Activated T-cell treated with anti-CD3 and anti-CD28 coated beads, Interleukin-2, amount 50 U/mL, for 48 hours (primary cell): Measurements from ENCODE around the gene PRELID2.
"Not testable (repeated sequence)": the region's sequence is repeated elsewhere in the genome, so short reads cannot be mapped to it uniquely, and the experiment has no call there.

Experiments used
- DNase-seq, 2 experiments: peaks; one replicate each; pipeline ENCODE4 v3.0.0-alpha.2; 2020

The PRELID2 gene

DNA sequence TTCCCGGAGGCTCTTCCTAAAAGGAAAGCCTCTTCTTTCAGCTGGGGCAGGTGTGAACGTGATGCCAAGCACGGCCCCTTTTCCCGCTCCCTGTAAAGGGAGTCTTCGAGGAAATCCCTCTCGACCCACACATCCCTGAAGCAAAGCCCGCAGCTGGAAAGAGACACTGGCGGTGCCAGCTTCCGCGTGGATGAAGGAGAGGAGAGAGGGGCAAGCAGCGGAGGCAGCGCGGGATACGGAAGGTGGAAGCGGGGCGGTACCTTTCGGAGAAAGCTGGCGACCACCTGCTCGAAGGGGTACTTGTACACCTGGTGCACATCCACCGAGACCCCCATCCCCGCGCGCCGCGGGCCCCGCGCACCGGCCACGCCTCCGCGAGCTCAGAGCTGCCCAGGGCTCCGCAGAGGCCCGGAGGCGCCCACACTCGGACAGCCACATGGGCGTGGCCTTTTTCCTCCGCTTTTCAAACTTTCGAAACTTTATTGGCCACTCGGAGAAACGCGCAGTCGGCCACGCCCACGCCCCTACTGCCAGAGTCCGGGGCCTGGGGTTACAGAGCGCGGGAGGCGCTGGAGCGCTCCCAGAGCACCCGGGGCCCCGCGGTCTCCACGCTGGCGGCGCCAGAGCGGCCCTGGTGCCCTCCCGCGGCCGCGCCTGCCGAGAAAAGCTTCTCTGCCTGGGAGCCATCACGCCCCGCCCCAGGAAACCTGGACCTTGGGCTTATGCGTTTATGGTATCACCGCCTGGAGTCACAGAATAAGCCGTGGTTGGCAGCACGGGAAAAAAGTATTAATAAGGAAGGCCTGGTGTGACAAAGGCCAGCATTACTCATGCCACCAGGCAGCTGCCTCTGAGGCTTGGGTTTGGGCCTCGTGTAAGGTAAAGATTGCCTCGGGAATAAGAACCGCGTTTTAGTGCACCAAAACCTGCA, at the start of gene PRELID2:
TSS of gene PRELID2 (minus strand) at position 426 of the 931 bp plus-strand sequence. CDS start at position 335, 91 bp downstream.
- peak; percentile 72 to 78 for DNase-seq

DNA sequence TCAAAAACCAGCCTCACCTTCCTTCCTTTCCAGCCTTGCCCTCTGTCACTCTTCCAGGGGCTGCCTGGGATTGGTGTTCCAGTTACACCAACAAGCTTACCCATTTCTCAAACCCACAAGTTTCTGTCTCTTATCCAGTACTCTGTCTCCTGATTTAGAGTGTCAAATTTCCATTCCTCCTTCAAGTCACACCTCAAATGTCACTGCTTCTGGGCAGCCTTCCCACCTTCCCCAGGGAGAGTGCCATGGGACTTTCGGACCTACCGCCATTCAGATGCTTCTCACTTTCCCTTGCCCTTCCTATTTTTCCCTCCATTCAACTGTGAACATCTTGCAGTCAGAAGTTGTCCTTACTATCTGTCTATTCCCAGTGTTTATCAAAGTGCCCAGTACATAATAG, 39.6 kb upstream of the PRELID2 start:
- no peak for DNase-seq

DNA sequence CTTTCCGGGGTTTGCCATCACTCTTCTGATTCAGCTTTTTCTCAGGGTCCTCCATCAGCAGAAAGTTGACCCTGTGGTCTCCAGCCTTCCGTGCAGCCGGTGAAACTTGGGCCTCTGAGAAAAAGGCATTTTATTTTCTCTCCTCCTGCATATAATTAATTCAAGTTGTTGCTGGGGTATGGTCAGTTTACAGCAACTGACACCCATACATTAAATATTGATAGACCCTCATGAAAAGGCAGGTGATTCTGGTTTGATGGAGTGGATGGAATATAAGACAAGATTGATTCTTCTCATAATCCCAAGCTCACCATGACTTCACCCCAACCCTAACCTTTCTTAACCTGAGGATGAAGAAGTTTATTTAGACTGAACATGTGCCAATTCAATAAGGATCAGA, 37.8 kb upstream of the PRELID2 start, which contains the start of gene GRXCR2:
TSS of gene GRXCR2 (minus strand) at position 101 of the 400 bp plus-strand sequence. CDS start at position 55, 46 bp downstream.
- DNase-seq: no peak

DNA sequence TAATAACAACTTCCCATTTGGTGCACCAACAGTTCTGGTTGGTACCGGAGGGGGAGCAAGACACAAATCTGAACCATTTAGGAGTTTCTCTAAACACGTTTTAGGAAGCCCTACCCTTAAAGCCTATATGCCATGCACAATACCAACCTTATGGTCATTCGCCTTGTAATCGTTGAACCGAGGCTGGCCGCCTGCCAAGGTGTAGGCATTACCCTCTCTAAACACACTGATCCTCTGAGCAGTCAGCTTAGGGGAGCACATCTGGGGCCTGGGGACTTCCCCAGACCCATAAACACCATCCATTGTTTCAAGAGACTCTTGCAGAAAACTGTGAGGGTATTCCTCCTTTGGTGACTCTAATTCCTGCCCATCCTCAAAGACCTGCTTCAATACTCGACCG, 37.3 kb upstream of the PRELID2 start:
- DNase-seq: no peak

DNA sequence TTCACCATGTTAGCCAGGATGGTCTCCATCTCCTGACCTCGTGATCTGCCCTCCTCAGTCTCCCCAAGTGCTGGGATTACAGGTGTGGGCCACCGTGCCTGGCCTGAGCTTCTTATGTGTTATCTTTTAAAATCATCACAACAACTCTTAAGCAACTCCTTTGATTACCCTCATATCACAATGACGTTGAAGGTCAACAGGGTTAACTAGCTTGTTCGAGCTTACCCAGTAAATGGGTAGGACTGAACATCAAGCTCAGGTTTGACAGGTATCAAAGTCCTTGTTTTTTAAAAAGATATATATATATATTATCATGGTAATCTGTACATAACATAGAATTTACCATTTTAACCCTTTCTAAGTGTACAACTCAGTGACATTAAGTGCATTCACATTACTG, 34.6 kb upstream of the PRELID2 start:
- no peak for DNase-seq

DNA sequence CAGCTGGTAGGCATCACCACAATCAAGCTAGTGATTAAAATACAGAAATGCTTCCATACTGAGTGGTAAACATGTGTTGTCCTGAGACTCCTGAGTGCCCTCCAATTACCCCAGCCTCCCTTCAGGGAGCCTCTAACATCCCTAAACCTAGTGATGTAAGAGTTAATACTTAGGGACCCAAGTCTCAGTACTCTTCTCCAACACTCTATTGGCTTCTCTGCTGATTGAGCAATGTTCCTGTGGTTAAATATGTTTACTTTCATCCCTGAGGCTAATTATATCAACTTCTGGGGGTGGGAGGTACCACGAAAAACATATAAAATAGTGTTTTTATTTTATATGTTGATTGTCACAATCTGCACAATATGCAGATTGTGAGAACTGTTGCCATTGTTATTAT, 32.7 kb upstream of the PRELID2 start:
- DNase-seq: no peak

DNA sequence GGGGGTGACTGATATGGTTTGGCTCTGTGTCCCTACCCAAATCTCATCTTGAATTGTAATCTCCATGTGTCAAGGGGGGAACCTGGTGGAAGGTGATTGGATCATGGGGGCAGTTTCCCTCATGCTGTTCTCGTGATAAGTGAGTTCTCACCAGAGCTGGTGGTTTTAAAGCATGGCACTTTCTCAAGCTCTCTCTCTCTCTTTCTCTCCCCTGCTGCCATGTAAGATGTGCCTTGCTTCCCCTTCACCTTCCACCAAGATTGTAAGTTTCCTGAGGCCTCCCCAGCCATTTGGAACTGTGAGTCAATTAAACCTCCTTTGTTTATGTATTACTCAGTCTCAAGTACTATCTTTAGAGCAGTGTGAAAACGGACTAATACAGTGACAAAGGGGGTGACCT, 29.3 kb upstream of the PRELID2 start:
- not testable (repeated sequence) for DNase-seq

DNA sequence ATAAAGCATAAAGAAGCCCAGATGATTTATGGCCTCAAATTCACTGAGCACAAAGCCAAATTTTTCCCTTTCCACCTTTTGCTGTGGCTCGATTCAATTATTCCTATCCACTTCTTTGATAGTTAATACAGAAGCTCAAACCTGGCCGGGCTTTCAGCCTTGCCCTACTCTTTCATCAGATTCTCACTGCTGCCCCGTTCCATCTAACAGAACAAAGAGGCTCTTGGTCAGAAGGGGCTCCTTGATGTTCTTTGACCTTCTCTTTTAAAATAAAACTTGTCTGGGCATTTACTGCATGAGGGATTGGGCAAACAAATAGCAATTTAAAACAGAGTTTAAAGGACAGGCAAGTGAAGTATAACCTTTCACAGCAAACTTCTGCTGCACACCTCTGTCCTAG, 27.9 kb upstream of the PRELID2 start:
- no peak for DNase-seq

DNA sequence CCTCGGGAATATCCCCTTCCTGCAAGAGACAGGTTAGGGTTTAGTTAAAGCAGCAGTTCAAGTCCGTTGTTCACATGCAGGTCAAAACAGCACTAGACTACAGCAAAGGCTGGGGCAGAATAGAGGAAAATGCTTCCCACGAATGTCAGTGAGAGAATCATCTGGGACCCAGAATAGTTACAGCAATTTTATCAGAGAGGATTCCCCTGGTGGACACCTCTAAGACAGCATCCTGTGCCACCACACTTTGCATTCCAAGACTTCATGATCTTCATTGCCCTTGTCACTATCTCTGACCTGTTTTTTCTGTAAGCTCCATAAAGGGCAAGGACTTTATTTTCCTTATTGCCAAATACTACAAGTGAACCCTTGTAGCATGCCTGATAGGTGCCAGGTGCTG, 24.8 kb upstream of the PRELID2 start:
- no peak for DNase-seq

DNA sequence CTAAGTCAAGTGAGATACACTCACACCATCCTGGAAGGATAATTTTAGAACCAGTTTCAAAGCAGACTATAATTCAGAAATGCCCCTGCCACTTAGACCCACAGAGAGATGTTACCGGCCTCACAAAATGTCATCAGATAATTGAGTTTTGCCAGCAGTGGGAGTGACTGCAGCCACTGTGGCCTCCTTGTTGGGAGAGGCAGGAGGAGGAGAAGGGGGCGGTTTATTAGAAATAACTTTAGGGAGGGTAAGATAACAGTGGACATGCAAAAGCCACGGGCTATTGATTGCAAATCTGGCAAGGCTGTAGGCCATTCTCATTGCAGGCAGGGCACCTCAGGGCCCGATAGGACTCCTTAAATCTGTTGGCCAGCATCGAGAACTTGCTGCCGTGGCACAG, 24.3 kb upstream of the PRELID2 start:
- DNase-seq: no peak

DNA sequence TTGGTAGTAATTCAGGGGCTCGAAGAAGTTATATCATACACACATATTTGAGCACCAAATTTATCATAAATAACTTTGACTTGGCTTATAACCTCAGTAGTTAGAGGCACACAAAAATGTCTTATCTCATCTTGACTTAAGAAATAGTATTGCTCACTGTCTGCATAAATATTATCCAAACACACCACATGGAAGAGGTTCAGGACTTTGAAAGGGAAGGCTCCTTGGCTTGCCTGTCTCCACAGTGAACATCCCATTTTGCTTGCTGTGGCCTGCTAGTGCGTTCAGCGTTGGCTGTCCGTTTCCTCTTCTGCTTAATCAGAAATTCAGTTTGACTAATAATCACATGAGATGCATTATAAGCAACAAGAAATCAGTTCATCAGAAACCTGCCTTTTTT, 23.8 kb upstream of the PRELID2 start:
- no peak for DNase-seq

DNA sequence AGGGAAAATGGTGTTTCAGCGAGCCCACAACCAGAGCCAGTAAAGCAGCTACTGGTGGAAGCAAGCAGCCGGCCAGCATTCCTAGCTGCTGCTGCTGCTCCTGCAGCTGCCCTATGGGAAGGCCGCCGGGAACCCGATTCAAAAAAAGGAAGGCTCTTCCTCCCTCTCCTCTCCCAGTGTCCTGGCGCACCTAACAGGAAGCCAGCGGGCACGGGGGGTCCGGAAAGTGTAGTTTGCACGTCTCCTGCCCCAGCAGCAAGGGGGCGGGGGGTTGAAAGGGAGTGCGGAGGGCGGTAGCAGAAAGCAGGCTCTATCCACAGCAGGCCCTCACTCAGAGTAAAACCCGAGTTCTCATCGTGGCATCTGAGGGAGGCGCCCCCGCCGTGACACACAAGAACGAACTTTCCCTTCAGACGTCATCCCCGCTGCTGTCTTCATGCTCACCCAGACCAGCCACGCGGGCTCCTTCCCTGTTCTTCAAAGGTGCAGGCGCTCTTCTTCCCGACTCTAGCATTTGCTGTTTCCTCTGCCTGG, 21.2 kb upstream of the PRELID2 start:
- peak; percentile 43 to 53 for DNase-seq

DNA sequence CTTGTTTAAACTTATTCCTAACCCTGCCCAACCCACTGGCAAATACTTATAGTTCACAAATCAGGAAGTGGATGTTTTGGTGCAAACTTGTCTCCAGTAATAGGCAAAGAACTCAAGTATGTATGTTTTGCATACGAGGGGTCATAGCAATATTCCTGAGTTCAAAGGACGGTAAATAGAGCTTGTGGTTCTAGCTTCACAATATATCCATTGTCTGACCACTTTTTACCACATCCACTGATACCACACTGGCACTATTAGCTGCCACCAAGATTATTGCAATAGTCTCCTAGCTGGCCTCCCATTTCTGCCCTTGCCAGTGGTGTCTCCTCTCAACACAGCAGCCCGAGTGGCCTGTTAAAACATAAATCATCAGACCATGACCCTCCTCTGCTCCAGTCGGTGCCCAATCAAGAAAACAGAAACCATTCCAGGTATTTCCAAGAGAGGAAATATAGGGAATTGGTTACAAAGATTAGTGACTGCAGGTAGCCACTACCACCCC, 20.7 kb upstream of the PRELID2 start:
- DNase-seq: no peak

DNA sequence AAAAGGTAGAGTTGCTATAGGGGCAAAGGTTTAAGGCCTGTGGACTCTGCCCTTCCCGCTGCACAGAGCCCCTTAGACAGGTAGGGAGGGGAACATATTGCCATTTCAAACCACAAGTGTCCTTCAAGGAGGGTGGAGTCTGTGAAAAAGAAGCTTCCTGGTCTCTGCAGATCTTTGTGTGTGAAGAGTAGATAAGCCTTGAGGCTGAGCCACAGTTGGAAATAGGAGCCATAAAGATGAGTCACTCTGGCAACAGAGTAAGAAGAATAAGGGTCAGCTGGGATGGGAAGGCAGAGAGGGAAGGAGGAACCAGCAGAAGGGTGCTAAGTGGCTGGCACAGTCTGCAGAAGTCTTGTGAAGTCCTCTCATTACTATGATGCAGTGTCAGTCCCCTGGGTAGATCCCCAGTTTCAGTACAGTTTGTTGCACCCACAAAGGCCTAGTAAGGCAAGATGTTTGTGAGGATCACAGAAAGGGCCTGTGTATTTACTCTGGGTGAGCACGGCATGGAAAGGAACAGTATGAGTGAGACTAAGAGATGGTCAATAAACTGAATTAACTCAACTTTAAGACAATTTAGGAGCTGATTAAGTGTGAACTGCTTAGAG, 19.6 kb upstream of the PRELID2 start:
- DNase-seq: no peak

DNA sequence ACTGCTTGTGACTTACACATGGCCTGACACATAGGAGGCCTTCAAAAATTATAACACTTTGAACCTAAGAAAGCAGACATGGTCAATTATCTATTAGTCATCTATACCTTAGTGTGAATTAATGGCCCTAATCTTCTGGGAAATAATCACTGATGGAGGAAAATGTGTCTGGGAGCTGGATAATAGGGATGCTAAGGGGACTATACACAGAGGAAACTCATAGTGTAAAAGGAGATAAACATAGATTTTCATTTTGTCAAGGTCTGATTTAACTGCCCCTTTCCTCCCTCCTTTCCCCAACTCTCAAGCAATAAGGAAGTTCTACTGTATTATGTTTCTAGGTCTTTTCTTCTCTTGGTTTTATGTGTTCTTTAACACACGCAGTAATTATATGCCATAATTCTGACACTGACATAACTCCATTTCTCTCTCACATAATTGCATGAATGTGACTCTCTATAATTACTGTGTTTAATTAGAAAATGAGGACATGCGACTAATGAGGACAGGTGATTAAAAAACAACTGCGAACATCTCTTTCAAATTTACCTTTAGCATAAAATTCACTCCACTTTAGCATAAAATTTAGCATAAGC, 18.7 kb upstream of the PRELID2 start:
- no peak for DNase-seq

DNA sequence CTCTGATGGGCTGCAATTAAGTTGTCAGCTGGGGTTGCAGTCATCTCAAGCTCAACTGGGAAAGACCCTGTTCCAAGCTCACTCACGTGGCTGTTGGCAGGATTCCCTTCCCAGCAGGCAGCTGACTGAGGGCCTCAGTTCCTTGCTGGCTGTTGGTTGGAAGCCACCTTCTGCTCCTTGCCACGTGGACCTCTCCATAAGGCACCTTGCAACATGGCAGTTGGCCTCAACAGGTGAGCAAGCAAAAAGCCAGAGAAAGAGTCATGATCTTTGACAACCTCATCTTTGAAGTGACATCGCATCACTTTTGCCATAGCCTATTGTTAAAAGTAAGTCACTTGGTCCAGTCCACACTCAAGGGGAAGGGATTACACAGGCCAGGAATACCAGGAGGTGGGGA, 17.8 kb upstream of the PRELID2 start:
- no peak for DNase-seq

DNA sequence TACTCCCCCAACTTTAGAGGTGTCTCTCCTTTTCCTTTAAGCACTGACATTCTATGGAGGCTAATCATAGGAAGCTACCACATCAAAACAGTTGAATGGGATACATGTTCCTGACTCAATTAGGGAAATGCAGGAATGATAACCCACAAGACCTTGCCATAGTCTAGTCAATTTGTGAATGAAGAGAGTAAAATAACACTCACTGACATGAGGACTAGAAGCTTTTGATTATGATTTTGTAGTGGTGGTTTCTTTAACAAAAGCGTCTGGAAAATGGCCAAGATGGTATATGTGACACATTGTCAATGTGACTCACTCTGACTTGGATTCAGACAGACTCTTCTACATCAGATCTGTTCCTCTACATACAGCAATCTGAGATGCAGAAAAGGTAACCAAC, 13.7 kb upstream of the PRELID2 start:
- no peak for DNase-seq

DNA sequence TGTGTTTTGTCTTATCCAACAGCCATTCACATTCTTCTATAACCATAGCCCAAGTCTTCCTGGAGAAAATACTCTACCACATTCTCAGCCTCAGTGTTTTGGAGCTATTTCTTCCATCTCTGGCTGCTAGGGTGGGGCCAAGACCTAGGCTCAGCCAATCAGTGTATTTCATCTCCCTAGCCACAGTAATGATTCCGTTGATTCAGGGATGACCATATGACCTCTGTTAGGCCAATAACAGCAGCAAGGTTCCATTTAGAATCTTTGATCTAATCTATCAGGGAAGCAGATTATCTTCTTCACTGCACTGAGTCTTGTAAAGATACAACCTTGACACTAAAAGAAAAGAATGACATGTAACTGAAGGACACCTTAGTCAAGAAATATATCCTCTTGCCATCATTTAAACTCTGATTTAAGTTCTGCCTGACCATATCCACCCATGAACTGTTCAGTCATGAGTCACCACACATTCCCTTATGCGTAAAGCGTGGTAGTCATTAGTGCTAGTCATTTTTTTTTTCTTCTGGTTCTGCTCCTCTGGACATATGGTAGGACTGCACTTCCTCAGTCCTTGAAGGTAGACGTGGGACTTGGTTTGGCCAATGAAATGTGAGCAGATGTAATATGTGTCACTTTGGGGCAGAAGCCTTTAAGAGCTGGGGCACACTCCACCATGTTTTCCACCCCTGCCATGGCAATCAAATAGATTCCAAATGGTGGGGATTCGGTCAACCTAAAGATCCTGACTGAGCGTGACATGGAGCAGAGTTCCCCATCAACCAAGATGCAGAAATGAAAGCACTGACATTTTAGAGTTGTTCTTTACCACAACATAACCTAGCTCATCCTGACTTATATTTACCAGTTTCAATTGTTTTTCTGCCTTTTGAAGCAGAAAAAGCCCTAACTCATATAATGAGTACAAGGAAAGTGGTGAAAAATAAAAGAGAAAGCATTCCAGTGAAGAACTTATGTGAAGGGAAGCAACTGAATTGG, 12.7 kb upstream of the PRELID2 start:
- DNase-seq: no peak

DNA sequence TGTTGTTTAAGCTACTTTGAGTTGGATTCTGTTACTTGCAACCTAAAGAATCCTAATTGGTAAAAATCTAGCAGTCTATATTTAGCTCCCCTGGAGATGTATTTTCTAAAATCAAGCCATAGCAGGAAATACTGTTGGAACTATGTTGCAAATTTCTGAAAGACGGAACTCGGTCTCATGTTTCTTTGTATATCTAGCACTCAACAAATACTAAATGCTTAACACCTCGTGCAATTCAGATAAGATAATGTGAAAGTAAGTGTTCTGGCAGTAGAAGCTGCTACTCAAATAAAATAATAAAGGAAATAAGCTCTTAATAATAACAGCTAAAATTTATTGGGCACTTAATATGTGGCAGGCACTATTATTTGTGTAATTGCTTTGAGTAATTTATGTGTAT, 10.9 kb upstream of the PRELID2 start:
- no peak for DNase-seq

DNA sequence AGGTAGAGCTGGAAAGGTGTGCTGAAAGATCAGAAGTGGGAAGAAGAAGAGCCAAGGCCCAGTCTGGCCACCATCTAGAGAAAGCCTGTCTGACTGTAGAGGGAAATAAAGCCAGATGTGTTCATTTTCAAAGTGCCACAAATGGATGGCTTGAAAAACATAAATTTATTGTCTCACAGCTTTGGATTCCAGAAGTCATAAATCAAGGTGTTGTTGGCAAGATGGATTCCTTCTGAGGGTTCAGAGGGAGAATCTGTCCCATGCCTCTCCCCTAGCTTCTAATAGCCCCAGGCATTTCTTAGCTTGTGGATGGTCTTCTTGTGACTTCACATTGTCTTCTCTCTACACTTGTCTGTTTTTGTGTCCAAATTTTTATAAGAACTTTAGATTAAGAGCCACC, 6.2 kb upstream of the PRELID2 start:
- no peak for DNase-seq

DNA sequence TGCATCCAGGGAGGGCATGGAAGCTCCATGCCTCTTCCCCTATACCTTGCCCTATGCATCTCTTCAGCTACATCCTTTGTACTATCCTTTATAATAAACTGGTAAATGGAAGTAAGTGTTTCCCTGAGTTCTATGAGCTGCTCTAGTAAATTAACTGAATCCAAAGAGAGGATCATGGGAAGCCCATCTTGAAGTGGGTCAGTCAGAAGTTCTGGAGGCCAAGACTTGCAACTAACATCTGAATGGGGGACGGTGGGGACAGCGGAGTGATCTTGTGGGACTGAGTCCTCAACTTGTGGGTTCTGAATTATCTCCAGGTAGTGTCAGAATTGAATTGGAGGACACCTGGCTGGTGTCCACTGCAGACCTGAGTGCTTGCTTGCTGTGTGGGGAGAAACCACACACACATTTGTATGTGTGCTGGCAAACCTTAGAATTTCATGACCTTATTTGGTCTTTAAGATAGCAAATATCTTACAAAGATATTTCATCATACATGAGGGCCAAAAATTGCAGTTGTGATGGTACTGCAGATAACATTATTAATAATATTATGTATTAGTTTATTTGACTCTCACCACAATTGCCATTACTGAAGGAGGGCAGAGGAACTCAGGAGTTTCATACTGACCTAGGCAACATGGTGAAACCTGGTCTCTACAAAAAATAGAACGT, 5.5 kb upstream of the PRELID2 start:
- DNase-seq: no peak

DNA sequence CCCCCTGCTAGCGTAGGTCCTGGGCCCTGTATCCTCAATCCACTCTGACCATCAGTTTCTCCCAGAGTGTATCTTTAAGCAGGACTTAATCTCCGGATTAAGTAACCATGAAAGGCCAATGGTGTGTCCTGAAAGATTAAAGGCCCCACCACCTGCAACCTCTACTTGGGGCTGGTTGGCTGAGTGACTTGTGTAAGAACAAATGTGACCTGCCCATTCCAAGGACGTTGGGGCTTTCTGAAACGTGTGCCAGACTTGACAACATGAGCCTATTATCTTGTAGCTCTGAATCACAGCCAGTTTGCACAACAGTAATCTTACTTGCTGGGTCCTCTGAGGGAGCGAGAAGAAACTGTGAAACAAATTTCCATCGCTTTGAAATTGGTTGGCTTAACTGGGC, 3.1 kb upstream of the PRELID2 start:
- DNase-seq: no peak
